B cell (primary cell): ENCODE data around the gene COL11A2. TPM values are rescaled to one million over a fixed set of nuclear protein-coding genes. Genes with fewer than 3 reads are reported as not detected.

Experiments
- ATAC-seq: fragments of 200-7000 bp; cut with Tn5 transposase; one replicate; pipeline ENCODE4 v1.10.0; 2021; ENCODE audit warnings: low read depth, mild to moderate bottlenecking, moderate number of reproducible peaks, moderate library complexity
- CTCF ChIA-PET: fragments of 350-600 bp; sonication (Branson Sonifier 250); formaldehyde crosslinking; loops from one replicate; lab custom pipeline; 2021; ENCODE audit warnings: antibody characterized with exemption, inconsistent platforms; lab: Charles Lee
- POLR2A ChIA-PET: fragments of 350-600 bp; sonication (Branson Sonifier 250); formaldehyde crosslinking; loops from one replicate; lab custom pipeline; 2021; ENCODE audit warnings: antibody characterized with exemption; lab: Charles Lee
- DNase-seq: peaks from one replicate; pipeline ENCODE4 v3.0.0; 2013
- H2AFZ ChIP-seq: 2 replicates; pipeline ENCODE4 v1.6.1; 2012; ENCODE audit warnings: mild to moderate bottlenecking, low read depth, low read length; ENCODE audit not compliant: insufficient read depth, poor library complexity, severe bottlenecking
- H3K27ac ChIP-seq, 2 donors: 1 replicate in 1 of 2; 2 replicates in 1 of 2; pipeline ENCODE4 v1.5.1; 2012 to 2013; ENCODE audit warnings: low read length in 2 of 2, mild to moderate bottlenecking in 2 of 2, moderate library complexity in 1 of 2
- H3K27me3 ChIP-seq, 4 experiments: fragments of 200-600 bp in 1 of 4; sonication (generic) in 1 of 4; replicated peaks in 1 of 4; 1 replicate in 2 of 4; 2 replicates in 2 of 4; pipeline versions ENCODE4 v1.6.1 to v1.7.0; 2013 to 2016; ENCODE audit warnings: low read length in 3 of 4, mild to moderate bottlenecking in 2 of 4, mixed read lengths in 1 of 4, moderate library complexity in 1 of 4; ENCODE audit not compliant: insufficient read depth in 4 of 4, control insufficient read depth in 3 of 4; ENCODE audit errors: control extremely low read depth in 1 of 4
- H3K36me3 ChIP-seq, 2 experiments: replicated peaks in 1 of 2; 1 replicate in 1 of 2; 2 replicates in 1 of 2; pipeline versions ENCODE4 v1.6.1 to v1.7.1; 2013; ENCODE audit warnings: low read length in 1 of 2; ENCODE audit not compliant: insufficient read depth in 2 of 2, control insufficient read depth in 1 of 2; ENCODE audit errors: control extremely low read depth in 1 of 2, extremely low read depth in 1 of 2
- H3K4me1 ChIP-seq, 2 donors: fragments of 200-600 bp in 1 of 2; sonication (generic) in 1 of 2; 1 replicate in 1 of 2; 2 replicates in 1 of 2; pipeline versions ENCODE4 v1.5.1 to v1.6.1; 2013 to 2017; ENCODE audit warnings: low read length in 2 of 2; ENCODE audit not compliant: control insufficient read depth in 2 of 2, insufficient read depth in 2 of 2
- H3K4me2 ChIP-seq: replicated peaks from 2 replicates; pipeline ENCODE3; 2012; ENCODE audit warnings: mild to moderate bottlenecking, low read depth, low read length; ENCODE audit not compliant: poor library complexity, severe bottlenecking
- H3K4me3 ChIP-seq, 5 experiments: fragments of 200-600 bp in 1 of 5; sonication (generic) in 1 of 5; 1 replicate in 3 of 5; 2 replicates in 2 of 5; pipeline versions ENCODE4 v1.5.1 to v1.7.0; 2011 to 2016; ENCODE audit warnings: low read length in 4 of 5, mild to moderate bottlenecking in 4 of 5, low read depth in 2 of 5, control low read depth in 1 of 5, moderate library complexity in 1 of 5; ENCODE audit not compliant: insufficient read depth in 1 of 5; ENCODE audit errors: control extremely low read depth in 1 of 5, extremely low read depth in 1 of 5
- H3K79me2 ChIP-seq: fragments of 200-600 bp; sonication (generic); one replicate; pipeline ENCODE4 v1.6.0; 2016; ENCODE audit warnings: low read length; ENCODE audit not compliant: control insufficient read depth, insufficient read depth
- H3K9ac ChIP-seq: fragments of 200-600 bp; sonication (generic); 2 replicates; pipeline ENCODE4 v1.6.1; 2017; ENCODE audit warnings: mild to moderate bottlenecking, low read length, moderate library complexity
- H3K9me3 ChIP-seq, 3 donors: one replicate each; pipeline versions ENCODE4 v1.6.1 to v1.7.1; 2013; ENCODE audit warnings: low read length in 2 of 3; ENCODE audit not compliant: control insufficient read depth in 2 of 3, insufficient read depth in 1 of 3; ENCODE audit errors: control extremely low read depth in 1 of 3
- H4K20me1 ChIP-seq: 2 replicates; pipeline ENCODE4 v1.6.0; 2012; ENCODE audit warnings: mild to moderate bottlenecking, low read length; ENCODE audit not compliant: insufficient read depth, control insufficient read depth, poor library complexity, severe bottlenecking
- H3K27ac Mint-ChIP-seq: one replicate; pipeline ENCODE4 v1.8.0; 2021; ENCODE audit warnings: mixed read lengths
- H3K27me3 Mint-ChIP-seq: one replicate; pipeline ENCODE4 v1.8.0; 2021; ENCODE audit warnings: mixed read lengths
- H3K4me1 Mint-ChIP-seq: one replicate; pipeline ENCODE4 v1.8.0; 2021; ENCODE audit warnings: mixed read lengths
- H3K4me3 Mint-ChIP-seq: one replicate; pipeline ENCODE4 v1.8.0; 2021; ENCODE audit warnings: mixed read lengths
- H3K9me3 Mint-ChIP-seq: one replicate; pipeline ENCODE4 v1.8.0; 2022; ENCODE audit warnings: mixed read lengths; ENCODE audit not compliant: insufficient read depth
- CTCF ChIP-seq: fragments of 200-600 bp; IDR thresholded peaks from one replicate; pipeline ENCODE4 v1.8.0; 2022; ENCODE audit warnings: antibody characterized with exemption, mild to moderate bottlenecking
- EZH2 ChIP-seq: IDR thresholded peaks from 2 replicates; pipeline ENCODE4 v1.6.1; 2012; ENCODE audit warnings: borderline replicate concordance, low read depth, mild to moderate bottlenecking, moderate library complexity, low read length; ENCODE audit not compliant: insufficient read depth, poor library complexity, severe bottlenecking
- WGBS: methylation state at CpG from one replicate; pipeline ENCODE4 v1.1.5; 2013; ENCODE audit warnings: missing lambda C conversion rate; ENCODE audit not compliant: insufficient coverage; 5-methylcytosine and 5-hydroxymethylcytosine counted together
- intact Hi-C: fragments of 100-400 bp; cut with micrococcal nuclease; formaldehyde crosslinking; loops from one replicate; pipeline ENCODE4 v1.10.0; 2022
- polyA plus RNA-seq: library from polyadenylated mRNA; depleted of rRNA; stranded (reverse); fragments of >200 nt; gene quantifications from 2 replicates; pipeline ENCODE4 v1.2.3, GENCODE V29; 2012
- total RNA-seq, 2 donors: library from RNA; stranded (reverse); fragments of 120-200 nt in 1 of 2; gene quantifications; 1 replicate in 1 of 2; 2 replicates in 1 of 2; pipeline versions ENCODE4 v1.2.3 to v1.2.4, GENCODE V29; 2013 to 2022

COL11A2 gene
- total and polyA plus RNA-seq, 2 donors (not counting 1 experiment from before 2014, with no cell fraction given) = 0.39 to 0.82 TPM

- peaks cover 10% of the 10 kb centered on the region for H3K9me3 Mint-ChIP-seq
- H3K4me3 ChIP-seq = no peak overlapping the region
- no peaks in the 10 kb centered on the region for H3K36me3 ChIP-seq
- CTCF ChIA-PET = interaction anchor here (2.7 kb wide), 1 partner anchor 9 kb away, joined by 8 read pairs; no protein-coding TSS in a partner anchor
- no peaks in the 10 kb centered on the region for H3K79me2 ChIP-seq
- peaks cover 0 to 66% (median 19%) of the 10 kb centered on the region in 4 experiments for H3K27me3 ChIP-seq
- POLR2A ChIA-PET = no interaction called here
- TF ChIP-seq EZH2 (no peak), CTCF (no peak)
- no peak overlapping the region for H3K27ac ChIP-seq
- H3K9ac ChIP-seq = no peak overlapping the region
- no peak overlapping the region for H3K4me2 ChIP-seq
- no peak overlapping the region for H2AFZ ChIP-seq
- intact Hi-C loops = no loop called here
- H3K4me3 Mint-ChIP-seq = no peak overlapping the region
- peaks cover 28% of the 10 kb centered on the region for H3K4me1 Mint-ChIP-seq
- H4K20me1 ChIP-seq = no peaks in the 10 kb centered on the region
- peaks cover 0 to 19% (median 5%) of the 10 kb centered on the region in 3 donors for H3K9me3 ChIP-seq
- no peak overlapping the region for H3K27ac Mint-ChIP-seq
- peaks cover 27 to 28% of the 10 kb centered on the region in 2 donors for H3K4me1 ChIP-seq
- DNase-seq (no peak), ATAC-seq (no peak)
- 58% methylated on average over 1 of the region's 1 CpG for WGBS
- H3K27me3 Mint-ChIP-seq = peaks cover 49% of the 10 kb centered on the region
Observed at GRCh38 chr6:33187809-33188208, 4.5 kb downstream of the COL11A2 start.

- no peaks in the 10 kb centered on the region for H3K36me3 ChIP-seq
- no peak overlapping the region for H3K27ac ChIP-seq
- peaks cover 14 to 15% of the 10 kb centered on the region in 2 donors for H3K4me1 ChIP-seq
- no peak overlapping the region for H3K4me3 ChIP-seq
- no peak overlapping the region for H2AFZ ChIP-seq
- no peaks in the 10 kb centered on the region for H4K20me1 ChIP-seq
- no peak overlapping the region for H3K9ac ChIP-seq
- Mint-ChIP-seq H3K27me3 (peaks cover 43% of the 10 kb centered on the region), H3K4me3 (no peak overlapping the region), H3K4me1 (peaks cover 18% of the 10 kb centered on the region), H3K27ac (no peak overlapping the region), H3K9me3 (peaks cover 12% of the 10 kb centered on the region)
- CTCF ChIA-PET = interaction anchor here (2.7 kb wide), 1 partner anchor 11 kb away, joined by 8 read pairs; no protein-coding TSS in a partner anchor
- intact Hi-C loops = no loop called here
- no peak overlapping the region for H3K4me2 ChIP-seq
- DNase-seq (no peak), ATAC-seq (no peak)
- no peaks in the 10 kb centered on the region for H3K79me2 ChIP-seq
- peaks cover 0 to 16% (median 5%) of the 10 kb centered on the region in 3 donors for H3K9me3 ChIP-seq
- H3K27me3 ChIP-seq = peaks cover 0 to 48% (median 9%) of the 10 kb centered on the region in 4 experiments
- TF ChIP-seq CTCF (no peak), EZH2 (no peak)
- POLR2A ChIA-PET = no interaction called here
- WGBS = 90% methylated on average over 4 of the region's 4 CpGs
Observed at GRCh38 chr6:33185654-33186187, 6.5 kb downstream of the COL11A2 start.
